ENCODE results near the gene CFAP68.

- no peak for TF ChIP-seq TAF1 (IDR thresholded peaks at IDR 0.05; ENCODE audit: low read depth, low read length)
- TF ChIP-seq POLR2AphosphoS5 (IDR thresholded peaks at IDR 0.05; ENCODE audit: low read depth, low read length), result no peak
- no peak for TF ChIP-seq POLR2A (IDR thresholded peaks at IDR 0.05; ENCODE audit: low read depth, low read length)
- no peak for TF ChIP-seq POU2F2 (IDR thresholded peaks at IDR 0.05; ENCODE audit: low read depth, low read length)
- no peak for TF ChIP-seq SPI1 (IDR thresholded peaks at IDR 0.05; ENCODE audit: low read depth, low read length)
- no peak for TF ChIP-seq PAX5 (IDR thresholded peaks at IDR 0.05; ENCODE audit: insufficient read depth, low read length, severe bottlenecking)
Measured at GRCh38 chr11:111913997-111914396, 34.7 kb downstream of the CFAP68 start.

All from GM12891 (cell line).